Activated T-cell treated with anti-CD3 and anti-CD28 coated beads for 4 hours (primary cell): Measurements from ENCODE around the gene TMEM31.
"Not testable (repeated sequence)": the region's sequence is repeated elsewhere in the genome, so short reads cannot be mapped to it uniquely, and the experiment has no call there.

Source experiments
- DNase-seq: peaks from one replicate; pipeline ENCODE4 v3.0.0-alpha.2; 2020

The TMEM31 gene

GRCh38 chrX:103727115-103727514 lies 16.4 kb downstream of the TMEM31 start:
- no peak for DNase-seq

DNA sequence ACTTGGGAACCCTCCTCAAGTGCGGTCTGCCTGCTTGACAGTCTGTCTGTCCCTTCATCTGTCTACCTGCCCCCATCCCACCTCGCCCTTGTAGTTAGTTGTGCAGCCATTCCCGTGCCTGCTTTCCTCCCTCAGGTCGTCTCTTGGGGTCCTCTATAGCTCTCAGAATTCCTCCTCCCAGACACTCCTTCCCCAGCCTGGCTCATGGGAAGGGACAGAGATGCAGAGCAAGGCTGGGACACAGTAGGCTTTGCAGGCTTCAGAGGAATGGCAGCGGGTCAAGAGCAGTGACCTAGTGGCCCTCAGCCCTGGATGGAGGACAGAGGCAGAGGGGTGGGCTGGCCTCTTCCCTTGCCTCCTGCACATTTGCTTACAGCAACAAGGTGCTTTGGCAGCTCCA lies 18.3 kb downstream of the TMEM31 start:
- DNase-seq, result no peak

DNA sequence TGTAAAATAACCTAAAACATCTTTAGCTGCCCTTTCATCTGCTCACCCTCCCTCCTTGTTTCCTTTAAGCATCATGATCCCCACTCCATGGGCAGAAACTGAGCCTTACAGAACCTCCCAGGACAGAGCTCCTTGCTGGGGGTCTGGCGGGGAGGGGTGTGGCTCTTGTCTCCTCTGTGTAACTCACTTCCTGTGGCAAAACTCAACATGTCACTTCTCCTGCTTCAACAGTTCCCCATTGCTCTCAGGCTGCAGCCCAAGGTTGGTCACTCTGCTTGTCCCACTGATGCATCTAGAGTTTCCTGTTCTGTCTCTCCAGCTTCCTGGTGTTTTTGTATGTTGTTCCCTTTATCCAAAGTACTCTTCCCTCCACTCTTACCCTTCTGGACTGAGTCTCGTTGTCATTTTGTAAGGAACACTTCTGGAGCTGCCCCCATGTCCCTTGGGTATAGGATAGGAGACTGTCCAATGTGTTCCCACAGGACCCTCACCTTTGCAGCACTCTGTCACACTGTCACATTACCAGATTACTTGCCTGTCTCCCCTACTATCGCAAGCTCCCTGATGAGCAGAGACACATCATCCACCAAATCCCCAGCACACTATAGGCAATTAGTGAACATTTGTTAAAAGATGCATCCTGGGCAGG lies 19.6 kb downstream of the TMEM31 start:
- no peak for DNase-seq

GRCh38 chrX:103730796-103731493 lies 20.2 kb downstream of the TMEM31 start:
- no peak for DNase-seq

DNA sequence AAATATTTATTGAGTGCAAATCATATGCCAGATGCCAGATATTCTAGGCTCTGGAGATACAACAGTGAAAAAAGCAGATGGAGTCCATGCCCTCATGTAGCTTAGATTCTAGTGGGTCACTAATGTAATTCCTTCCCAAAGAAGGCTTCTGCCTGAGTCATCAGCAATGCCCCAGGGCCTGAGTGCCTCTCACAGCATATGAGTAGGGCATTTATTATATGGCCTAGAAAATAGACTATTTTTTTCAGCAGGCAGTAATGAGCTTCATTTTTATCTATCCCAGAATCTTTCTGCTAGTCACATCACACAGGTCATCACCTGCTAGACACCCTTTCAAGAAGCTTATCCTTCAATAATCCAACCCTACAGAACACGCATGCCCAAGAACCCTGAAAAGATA lies 22.3 kb downstream of the TMEM31 start:
- DNase-seq, result no peak

GRCh38 chrX:103734125-103734760 lies 23.5 kb downstream of the TMEM31 start:
- no peak for DNase-seq

DNA sequence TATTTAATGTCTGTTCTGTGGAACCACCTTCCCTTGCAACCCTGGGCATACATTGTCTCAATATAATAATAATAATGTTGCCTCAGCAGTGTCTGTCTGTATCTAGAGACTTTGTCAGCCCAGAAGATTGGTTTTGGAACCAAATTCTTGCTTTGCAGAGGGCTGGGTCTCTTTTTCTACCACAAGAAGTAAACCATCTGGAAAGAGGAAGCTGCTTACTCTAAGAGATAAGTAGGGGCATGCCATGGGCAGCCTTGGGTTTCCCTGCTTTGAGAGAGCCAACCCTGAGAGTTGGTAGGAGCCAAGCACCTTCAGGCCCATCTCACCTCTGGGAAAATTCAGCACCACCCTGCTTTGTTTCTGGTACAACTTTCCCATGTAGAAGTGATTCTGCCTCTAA lies 27.0 kb downstream of the TMEM31 start:
- DNase-seq, result no peak

DNA sequence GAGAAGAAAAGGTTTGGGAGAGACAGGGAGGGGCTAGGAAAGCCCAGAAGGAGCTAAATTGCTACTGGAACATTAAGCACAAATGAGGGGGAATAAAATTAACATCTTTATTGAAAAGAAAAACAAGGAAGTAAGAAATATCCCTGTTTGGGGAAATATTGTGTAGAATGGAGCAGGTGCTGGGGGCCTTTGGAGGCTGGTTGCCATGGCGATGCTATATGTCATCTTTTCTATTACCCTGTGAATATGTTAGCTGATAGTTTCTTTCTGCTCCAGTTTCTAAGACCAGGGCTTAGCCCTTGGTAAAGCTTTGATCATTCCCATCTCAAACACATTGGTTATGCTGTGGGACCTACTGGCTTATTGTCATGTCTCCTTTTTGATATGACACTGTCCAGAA lies 28.7 kb downstream of the TMEM31 start:
- no peak for DNase-seq

- DNase-seq, result no peak
Observed at GRCh38 chrX:103741879-103742278, 31.2 kb downstream of the TMEM31 start.

DNA sequence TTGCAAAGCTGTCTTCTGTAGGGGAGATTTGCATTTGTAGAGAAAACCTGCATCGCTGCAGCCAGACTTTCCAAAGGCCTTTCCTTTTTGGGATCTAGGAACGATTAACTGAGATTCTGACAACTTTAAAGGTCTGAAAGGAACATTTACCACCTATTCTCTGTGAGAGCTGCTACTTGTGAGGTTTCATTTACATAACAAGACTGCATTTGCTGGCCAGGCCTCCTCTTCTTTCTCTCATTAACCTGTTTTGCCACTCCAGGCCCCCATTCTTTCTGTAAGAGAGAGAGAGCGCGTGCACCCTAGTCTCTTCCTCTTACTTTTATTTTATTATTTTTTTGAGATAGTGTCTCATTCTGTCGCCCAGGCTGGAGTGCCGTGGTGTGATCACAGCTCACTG lies 31.6 kb downstream of the TMEM31 start:
- no peak for DNase-seq

GRCh38 chrX:103747163-103747562 lies 36.5 kb downstream of the TMEM31 start:
- no peak for DNase-seq

DNA sequence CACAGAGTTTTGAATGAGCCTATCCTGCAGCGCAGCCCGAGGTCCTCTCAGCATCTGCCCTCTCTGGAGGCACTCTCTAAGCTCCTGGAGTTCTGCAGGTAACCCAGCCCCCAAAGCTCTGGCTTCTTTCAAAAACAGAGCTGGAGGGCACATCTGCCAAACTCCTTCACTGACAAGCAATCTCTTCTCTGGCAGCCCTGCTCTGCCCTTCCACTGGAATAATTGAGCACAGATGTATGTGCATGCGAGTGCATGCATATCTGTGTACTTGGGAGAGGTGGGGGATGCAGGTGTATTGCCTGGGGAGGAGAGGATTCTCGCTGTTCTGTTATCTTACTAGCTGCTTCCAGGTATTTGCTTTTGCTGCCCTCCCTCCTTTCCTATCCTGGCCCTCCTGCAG lies 43.7 kb downstream of the TMEM31 start:
- DNase-seq, result no peak

DNA sequence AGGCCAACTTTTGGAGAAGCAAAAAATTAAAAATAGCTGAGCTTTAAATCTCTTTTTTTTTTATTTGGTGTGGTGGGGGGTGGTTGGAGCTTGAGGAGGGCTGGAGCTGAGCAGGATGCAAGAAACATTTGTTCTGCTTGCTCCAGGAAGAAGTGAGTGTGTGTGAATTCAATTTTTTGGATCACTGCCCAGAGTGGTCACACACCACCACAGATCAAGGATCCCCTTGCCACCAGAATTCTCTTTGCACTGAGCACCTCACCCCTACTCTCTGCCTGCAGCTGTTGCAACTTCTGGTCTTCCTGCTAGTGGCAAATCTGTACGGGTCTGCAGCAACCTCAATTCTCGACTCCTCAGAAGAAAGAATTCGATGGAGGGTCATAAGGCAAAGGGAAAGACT lies 46.0 kb downstream of the TMEM31 start:
- DNase-seq, result no peak

DNA sequence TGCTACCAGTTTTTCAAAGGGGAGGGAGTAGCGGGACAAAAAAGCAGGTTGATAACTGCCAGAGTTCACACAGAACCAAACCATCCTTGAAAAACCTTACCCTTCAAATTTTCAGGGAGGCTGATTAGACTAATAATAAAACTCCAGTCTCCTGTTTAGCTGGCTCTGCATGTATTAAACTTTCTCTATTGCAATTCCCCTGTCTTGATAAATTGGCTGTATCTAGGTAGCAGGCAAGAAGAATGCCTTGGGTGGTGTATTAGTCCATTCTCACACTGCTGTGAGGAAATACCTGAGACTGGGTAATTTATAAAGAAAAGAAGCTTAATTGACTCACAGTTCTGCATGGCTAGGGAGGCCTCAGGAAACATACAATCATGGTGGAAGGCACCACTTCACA lies 47.8 kb downstream of the TMEM31 start:
- DNase-seq, result no peak

DNA sequence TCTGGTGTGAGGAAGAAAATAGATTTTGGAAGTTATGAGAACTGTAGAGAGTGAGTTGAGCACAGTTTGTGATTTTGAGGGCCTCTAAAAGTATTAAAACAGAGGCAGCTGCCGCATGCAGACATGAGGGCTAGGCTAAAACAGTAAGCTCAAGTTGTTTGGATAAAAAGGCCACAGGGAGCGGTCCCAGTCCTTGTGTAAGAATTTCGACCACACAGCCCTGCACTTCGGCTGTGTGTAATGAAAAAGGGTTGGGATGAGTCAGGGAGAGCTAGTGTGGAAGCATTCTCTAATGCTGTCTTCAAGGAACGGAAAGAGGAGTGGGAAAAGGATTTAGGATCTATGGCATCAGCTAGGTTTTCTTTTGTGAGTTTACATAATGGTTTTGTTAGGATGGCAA lies 52.8 kb downstream of the TMEM31 start:
- DNase-seq, result not testable (repeated sequence)
